HFF-Myc (cell line): ENCODE data around the gene GOPC.

Source experiments
- DNase-seq: peaks from one replicate; pipeline ENCODE4 v3.0.0-alpha.2; 2011; ENCODE audit warnings: low read depth; ENCODE audit errors: extremely low read depth
- H3K4me3 ChIP-seq: replicated peaks from 2 replicates; pipeline ENCODE4 v1.5.1; 2011; ENCODE audit warnings: low read depth, mild to moderate bottlenecking, control low read depth, low read length
- CTCF ChIP-seq: IDR thresholded peaks from 2 replicates; pipeline ENCODE4 v1.5.1; 2012; ENCODE audit warnings: mild to moderate bottlenecking, low read depth, low read length, control low read depth; ENCODE audit errors: missing control alignments

GOPC gene

GRCh38 chr6:117550078-117550600 is 52.2 kb downstream of the GOPC start:
- H3K4me3 ChIP-seq: no peak overlapping the region
- DNase-seq: no peak
- TF ChIP-seq CTCF: no peak

GRCh38 chr6:117549611-117550010 is 52.7 kb downstream of the GOPC start:
- DNase-seq: no peak
- no peak for TF ChIP-seq CTCF
- no peak overlapping the region for H3K4me3 ChIP-seq

- H3K4me3 ChIP-seq: peak overlapping the region; percentile 33; the same call in 1 of the 2 replicates
- no peak for DNase-seq
- TF ChIP-seq CTCF: no peak
These were observed 53.5 kb downstream of the GOPC start for GRCh38 chr6:117548797-117549301.

GRCh38 chr6:117547688-117548621 is 54.4 kb downstream of the GOPC start:
- TF ChIP-seq CTCF: peak; percentile 7
- H3K4me3 ChIP-seq: peak overlapping the region; percentile 33
- DNase-seq: peak; percentile 42

GRCh38 chr6:117546674-117547073 is 55.6 kb downstream of the GOPC start:
- H3K4me3 ChIP-seq: no peak overlapping the region
- DNase-seq: no peak
- no peak for TF ChIP-seq CTCF

- no peak for DNase-seq
- no peak for TF ChIP-seq CTCF
- no peak overlapping the region for H3K4me3 ChIP-seq
These were observed 57.1 kb downstream of the GOPC start for GRCh38 chr6:117545161-117545595.
